ENCODE data around the gene ACADSB.
A peak's percentile ranks its signal among the peaks of the same experiment; 100 is the strongest.

ACADSB gene

DNA sequence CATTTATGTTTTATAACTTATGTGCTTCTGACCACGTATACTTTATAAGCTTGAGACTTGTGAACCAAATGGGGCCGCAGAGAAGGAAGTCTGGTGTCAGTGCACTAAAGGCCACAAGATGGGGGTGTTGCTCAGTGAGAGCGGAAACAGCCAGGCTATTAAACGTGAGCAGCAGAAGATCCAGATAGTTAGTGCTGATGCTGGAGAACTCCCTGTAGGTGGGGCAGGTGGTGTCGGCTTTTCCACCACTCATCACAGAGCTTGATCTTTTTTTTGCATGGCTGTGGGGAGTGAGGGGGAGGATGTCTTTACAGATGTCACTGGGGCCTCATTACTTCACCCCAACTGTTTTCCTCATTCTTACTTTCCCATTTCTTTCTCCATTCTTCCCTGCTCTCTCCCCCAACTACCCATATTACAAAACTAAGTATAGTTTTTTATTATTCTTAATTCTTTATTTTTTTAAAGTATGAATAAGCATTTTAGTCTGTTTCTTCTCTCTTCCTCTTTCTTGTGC lies 34.7 kb downstream of the ACADSB start:
- DNase-seq: peak; percentile 38

DNA sequence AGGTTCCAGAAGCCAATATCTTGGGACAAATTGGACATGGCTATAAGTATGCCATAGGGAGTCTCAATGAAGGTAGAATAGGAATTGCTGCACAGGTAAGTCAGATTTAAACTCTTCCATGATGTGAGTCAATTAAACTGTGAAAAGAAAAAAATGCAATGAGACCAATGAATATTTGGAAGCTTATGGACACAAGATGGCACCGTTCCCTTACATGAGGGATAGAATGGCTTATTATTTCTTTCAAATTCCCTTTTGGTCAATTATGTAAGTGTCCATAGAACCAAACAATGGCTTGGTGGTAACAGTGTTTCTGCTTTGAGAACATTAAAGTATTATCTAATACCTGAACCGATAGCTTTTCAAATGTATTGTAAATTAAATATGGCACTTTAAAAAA lies 35.6 kb downstream of the ACADSB start:
- DNase-seq: no peak

DNA sequence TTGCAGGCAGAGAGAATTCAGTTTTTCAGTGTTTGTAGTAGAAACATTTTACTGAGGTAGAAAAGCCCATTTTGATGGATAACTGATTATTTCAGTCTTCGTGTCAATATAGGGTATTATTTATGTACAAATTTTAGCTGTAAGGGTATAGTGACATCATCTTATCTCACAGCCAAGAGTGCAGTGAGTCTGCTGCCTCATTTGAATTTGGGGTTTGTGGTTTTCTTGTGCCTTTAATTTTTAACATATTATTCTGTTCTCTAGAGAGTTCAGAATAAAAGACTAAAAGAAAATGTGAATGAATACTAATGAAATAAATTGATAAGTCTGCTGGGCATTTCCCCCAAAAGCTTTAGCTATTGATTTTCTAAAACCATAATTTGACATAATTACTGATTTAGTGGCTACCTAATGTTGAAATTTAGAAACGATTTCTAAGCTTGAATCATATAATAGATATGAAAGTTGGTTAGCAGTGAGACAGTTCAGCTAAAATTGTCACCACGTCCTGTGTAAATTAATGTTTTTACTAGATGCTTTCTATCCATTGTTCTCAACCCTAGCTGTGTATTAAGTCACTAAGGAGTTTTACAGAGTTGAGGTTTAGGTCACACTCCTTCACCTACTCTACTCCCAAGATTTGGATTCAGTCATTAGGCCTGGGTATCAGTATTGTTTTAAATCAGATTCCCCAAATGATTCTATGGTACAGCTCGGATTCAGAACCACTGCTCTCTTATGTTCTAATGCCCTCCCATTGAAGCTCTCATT lies 37.3 kb downstream of the ACADSB start:
- DNase-seq: no peak

DNA sequence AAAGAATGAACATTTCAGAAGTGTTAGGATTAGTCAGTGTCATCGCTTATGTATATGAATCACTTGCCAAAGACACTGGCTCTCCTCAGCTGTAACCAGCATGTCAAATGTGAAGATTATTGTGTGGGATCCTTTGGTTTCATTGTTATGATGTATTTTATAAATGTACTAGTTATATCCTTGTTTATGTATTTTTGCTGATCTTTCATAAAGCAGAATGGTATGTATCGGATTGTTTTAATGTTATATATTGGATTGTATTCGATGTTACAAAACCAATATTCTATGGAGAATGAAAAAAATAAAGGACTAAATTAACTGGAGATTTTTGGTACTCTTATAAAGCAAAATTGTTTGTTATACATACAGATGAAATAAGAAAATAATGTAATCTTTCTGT lies 49.2 kb downstream of the ACADSB start:
- DNase-seq: no peak

DNA sequence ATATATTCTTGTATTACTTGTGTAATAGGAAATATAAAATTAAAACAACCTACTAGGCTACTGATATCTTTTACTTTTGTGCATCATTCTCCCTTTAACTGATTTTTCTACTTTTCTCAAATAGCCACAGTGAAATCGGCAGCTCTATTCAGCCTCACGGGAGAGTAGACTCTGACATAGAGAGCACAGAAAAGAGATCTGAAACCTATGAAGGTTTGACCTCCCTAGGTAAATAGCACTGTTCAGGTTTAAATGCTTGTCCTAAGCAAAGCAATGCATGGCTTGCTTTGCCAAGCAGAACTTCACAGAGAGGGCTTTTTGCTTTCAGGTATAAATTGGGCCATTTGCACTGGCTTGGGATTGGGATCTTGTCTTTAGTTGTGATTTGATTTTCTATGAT lies 53.1 kb downstream of the ACADSB start:
- no peak for DNase-seq

DNA sequence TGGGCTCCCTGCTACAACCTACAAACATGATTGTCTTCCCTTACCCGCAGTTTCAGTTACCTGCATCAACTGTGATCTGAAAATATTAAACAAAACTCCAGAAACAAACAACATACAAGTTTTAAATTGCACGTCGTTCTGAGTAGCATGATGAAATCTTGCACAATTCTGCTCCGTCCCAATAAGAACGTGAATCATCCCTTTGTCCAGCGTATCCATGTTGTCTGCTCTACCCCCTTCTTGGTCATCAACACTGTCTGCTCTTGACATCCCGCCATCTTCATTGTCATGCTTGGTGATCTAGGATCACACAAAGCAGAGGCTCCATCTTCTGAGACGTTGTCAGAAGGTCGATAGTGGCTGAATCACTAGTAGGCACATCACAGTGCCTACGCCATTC lies 53.9 kb downstream of the ACADSB start:
- DNase-seq: no peak

DNA sequence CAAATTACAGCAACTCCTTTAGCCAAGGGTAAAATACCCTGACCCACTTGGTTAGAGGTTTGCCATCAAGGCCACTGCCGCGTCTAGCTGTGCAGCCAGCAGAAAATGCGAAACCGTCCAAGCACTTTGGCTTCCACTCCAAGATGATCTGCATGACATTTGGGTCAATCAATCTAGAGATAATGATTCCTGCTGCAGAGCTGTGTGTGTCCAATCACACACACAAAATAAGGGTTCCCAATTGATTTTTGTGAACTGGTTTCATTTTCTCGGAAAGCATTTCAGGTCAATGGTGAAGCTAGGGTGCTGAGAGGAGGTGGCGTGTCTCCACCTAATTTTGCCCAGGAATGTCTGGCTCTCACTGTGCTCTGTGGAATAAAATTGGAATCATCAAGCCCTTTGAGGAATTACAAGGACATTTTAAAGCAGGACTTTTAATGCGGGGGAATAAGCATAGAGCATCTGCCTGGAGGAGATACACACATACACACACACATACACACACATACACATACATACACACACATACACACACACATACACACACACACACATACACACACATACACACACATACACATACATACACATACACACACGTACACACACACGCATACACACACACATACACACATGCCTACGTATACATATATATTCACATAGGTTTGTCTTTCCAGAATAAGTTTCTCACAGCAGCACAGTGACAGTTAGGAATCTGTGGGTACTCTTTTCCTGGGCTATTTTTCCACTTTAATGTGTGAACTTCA lies 59.5 kb downstream of the ACADSB start:
- DNase-seq: no peak

DNA sequence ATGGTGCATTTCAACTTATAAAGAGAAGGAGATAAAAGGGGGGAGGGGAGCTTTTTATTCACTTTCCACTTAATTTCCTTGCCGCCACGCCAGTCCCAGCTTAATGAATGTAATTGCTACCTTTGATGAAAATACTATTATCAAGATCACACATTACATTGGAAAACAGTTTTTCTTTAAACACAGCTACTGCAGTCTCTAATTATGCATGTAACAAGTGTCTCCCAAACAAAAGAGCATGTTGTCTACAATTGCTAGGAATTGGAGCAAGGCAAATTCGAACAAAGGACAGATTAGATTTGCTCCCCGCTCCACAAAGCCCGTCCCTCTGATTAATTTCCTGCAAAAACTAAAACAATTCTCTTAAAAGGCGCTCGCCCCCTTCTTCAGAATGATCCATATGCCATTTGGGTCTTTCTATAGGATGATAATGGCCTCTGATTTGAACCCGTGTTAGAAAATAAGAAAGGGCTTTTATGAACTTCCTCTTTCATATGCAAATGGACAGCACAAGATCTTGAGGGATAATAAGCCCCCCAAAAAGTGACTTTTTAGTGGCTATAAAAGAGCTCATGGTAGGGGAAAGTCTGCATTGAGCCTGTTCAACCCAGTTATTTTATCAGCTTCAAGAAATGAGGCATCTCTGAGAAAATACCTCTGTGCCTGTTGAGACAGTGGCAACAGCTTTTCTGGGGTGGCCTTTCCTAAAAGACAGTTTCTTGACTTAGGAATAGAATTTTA lies 60.6 kb downstream of the ACADSB start:
- DNase-seq: no peak

DNA sequence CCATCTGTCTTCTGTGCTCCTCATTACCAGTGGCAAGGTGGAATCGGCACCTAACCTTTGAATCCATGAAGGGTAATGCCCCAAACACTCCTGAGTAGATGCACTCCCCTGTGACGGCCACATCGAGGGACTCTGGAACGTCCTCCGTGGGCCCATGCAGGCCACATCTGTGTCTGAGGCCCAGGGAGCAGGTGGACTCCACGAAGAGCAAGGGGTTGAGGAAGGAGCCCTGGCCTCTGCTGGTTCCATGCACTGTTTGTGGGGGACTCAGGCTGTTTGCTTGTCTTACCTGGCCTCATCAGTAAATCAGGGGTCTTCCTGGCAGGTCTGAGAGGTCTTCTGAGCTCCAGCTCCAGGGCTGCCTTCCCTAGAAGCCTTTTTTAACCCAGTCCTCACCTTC lies 64.4 kb downstream of the ACADSB start:
- no peak for DNase-seq

DNA sequence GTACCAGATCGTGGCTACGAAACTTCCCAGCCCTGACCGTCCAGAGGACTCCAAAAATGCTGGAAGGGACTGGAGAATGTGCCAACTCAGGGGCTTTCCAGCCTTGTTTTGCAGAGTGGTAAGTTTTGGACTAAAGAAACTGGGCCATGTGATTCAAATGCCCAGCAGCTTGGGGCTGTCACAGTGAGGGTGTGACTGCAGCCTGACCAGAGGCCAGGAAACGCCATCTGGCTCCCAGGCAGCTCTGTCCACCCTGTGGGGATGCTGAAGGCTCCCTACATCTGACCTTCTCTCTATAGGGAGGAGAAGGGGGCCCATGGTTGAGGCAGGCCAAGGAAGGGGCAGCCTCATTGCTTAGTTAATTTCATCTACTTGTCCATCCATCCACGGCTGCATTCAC lies 65.4 kb downstream of the ACADSB start:
- no peak for DNase-seq

DNA sequence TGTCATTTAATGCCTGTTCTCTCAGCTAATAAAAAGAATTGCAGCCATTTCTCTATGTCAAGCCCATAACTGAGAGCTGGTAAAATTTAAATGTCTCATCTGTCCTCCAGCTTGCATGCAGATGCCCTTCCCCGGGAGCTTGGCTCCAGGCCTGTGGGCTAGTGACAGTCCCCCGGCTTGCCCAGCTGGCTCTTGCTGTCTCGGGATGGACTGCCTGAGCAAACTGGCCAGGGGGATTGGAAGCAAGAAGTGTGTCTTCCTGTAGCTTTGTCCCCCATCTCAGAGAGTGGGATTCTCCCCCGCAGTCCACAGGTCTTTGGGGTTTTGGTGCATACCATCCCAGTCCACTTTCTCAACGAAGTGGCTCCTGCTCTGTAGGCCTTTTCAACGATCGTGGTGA lies 73.1 kb downstream of the ACADSB start:
- no peak for DNase-seq

DNA sequence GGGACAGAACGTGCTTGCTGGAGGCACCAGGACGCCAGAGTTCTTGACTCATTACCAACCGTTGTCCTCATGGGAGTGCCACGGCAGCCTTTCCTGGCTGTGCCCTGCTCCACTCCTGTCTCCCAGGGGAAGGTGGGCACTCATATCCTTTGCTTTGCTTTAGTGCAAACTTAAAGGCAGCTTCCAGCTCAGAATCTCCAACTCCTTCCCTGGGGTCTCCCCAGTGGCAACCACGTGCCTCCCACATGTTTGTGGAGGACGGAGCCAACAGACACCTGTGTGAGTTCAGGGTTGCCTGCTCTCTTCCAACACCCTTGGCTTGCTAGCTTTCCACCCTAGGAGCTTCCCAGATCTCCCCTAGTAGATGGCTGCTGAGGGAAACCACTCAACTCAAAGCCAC lies 75.0 kb downstream of the ACADSB start:
- DNase-seq: no peak

DNA sequence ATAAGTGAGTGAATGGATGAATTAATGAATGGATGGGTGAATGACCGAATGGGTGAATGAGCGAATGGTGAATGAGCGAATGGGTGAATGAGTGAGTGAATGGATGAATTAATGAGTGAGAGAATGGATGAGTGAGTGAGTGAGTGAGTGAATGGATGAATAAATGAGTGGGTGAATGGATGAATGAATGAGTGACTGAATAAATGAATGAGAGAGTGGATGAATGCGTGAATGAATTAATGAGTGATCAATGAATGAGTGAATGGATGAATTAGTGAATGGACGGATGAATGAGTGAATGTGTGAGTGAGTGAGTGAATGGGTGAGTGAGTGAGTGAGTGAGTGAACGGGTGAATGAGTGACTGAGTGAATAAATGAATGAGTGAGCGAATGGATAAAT lies 77.5 kb downstream of the ACADSB start:
- no peak for DNase-seq

DNA sequence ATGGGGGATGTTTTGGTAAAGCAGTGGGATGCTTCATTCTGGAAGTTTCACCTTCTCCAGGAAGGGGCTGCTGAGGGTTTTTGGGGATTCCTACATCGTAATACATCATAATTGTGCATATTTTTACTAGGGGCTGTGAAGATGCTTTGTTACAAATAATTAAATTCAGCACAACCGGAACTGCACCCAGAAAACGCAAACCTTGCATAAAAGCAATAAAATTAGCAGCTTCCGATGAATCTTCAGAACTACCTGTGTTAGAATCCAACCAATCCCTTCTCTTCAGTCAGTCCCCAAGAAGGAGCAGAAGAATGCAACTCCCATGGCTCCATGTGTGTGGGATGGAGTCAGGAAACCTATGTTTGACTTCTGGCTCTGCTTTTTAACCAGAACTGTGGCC lies 78.5 kb downstream of the ACADSB start:
- DNase-seq: no peak

DNA sequence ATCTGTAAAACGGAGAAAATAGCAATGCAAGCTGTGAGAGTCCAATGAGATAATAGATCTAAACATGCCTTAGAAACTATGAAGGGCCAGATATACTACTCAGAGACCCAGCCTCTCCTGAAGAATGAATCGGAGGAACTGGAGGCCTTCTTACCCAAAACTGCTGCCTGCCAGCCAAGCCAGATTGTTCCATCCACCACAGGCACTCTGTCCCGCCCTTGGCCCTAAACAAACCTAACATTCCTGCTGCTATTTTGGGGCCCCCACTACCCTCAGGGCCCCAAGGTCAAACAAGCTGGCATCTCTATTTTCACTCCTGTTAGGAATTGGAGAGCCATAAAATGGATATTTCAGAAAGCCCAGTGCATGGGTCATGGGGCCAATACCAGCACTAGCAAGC lies 79.0 kb downstream of the ACADSB start:
- no peak for DNase-seq

DNA sequence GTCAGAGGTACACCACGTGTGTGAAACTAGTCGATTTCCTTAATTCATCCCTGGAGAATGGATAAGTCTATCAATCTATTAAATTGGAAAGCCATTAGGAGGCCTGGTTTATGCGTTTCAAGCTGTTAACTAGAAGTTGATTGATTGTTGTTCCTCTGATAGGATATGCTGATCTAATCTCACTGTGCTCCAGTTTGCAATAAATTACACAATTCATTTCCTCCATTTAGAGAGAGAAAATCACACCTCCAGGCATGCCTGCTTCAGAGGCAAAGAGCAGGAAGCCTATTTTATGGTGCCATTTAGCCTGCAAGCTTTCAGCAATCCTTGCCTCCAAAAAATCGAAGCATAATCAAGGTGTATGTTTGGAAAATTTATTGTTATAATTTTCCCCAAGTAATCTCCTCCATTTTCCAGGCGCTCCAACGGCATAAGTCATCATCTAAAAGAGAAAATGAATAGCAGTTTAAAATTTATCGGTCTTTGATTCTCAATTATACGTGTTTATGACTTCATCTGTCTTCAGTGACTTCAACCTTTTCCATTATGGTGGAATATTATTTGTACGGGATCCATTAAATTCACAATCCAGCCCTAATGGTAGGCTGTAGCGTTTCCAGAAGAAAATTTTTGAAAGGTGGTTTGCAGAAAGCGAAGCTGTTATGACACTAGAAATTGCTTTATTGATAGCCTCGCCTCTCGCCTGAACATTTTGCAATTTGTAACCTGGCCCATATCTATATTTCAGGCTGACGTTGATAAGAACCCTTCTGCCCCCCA lies 84.0 kb downstream of the ACADSB start:
- no peak for DNase-seq

DNA sequence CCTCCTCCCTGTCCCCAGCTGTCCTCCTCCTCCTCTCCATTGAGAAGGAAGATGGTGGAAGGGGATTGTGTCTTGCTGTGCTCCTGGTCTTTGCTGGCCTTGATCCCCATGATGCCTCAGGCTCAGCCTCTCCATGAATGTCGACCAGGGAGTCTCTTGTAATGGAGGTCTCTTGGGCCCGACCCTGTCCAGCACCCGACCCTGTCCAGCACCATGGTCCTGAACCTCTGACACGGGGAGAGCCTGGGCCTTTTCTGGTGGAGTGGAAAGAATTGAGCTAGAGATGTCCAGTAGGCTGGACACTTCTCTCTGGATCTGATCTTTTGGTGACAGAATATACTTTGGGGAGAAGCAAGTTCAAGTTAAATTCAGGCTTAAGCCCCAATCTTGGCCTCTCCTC lies 84.7 kb downstream of the ACADSB start:
- no peak for DNase-seq

DNA sequence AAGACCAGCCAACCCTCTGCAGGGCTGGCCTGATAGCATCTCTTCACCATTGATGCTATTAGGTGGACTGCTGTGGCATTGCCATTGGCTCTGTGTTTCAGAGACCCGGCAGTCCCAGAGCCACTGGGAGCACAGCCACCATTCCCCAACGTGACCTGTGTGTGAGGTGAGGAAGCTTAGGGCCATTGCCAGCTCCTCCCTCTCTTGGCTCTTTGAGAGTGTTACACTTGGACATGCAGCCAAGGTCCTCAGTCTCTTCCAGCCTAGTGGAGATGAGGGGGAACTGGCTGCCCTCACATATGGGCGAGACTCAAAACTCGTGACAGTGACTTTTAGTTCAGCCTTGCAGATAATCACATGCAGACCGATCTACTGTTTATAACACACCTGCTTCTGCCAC lies 87.6 kb downstream of the ACADSB start:
- no peak for DNase-seq

DNA sequence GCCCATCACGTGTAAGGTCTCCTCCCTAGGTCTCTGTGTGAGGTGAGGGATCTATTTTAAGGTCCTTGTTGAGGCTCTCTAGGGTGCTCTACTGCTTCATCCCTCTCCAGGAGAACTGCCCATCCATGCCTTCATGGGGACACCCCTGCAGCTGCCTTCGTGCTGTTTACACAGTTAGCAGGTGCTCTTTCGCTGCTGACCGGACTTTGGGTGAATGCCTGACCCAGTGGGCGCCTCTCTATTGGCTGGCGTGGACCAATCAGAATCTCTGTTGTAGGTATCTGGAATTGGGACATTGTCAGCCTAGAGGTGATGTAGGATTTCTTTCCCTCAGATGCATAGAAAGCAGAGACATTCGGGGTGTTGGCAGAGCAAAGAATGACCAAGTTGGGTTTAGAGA lies 88.2 kb downstream of the ACADSB start:
- no peak for DNase-seq

DNA sequence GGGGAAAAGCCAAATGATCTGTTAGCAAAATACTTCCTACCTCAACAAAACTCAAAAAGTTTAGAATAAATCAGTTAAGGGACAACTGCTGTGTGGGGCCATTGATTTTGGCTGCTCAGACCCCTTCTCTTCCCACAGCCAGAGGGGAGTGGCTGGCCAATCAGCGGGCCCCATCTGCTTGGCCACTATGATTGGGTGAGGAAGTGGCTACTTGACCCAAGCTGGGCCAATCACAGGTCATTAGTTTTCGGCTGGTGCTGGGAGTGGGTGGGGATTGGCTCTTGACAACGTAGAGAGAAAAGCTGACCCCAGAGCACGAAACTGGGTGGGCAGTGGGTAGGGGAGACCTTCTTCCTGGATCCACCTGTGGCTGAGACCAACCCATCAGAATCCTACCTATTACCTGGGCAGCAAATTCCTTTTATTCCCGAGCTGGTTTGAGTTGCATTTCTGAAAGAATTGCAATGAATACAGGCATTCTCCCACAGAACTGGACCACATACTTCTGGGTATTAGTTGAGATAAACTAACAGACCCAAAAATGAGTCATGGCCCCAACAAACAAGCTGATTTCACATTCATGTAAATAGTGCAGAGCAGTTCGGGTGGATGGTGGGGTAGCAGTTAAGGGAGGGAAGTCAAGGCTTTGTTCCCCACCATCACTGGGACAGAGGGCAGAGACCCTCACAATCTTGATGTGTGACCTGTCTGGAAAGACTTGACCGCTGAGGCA lies 91.4 kb downstream of the ACADSB start:
- DNase-seq: no peak

DNA sequence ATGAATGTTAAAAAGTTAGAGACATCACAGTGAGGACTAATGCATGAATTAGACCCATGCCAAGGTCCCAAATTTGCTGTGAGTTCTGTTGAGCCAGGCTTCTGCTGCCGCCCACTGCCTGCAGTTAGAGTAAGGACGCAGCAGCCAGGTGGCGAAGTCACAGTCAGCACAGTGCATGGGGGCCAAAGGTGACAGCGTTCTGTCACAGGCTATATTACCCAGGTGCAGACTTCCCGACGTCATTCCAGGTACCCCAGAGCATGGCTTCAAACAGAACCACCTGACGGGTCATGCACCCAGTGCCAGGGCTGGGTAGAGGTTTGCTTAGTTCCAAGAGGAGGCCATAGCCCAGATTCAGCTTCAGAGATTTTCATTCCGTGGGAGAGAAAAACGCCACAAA lies 93.1 kb downstream of the ACADSB start:
- no peak for DNase-seq

DNA sequence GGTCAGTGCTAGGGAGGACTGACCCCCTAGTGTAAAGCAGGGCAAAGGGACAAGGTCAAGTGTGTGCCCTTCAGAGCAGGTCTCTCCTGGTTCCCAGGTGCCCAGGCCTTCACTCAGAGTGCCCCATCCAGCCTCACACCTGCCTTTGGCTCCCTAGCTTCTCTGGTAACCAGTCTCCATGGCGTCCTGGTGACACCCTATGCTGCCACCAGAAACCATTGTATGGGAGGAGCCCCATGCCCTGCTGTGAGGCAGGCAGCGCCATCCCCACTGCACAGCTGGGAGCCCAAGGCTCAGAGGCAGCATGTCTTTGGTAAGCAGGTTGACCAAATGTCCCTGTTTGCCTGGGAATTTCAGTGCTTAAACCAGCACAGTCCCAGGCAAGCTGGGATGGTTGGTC lies 93.9 kb downstream of the ACADSB start:
- DNase-seq: no peak

Measured in left hindlimb (tissue), 1 donor.